GM18505 (cell line): ENCODE measurements around the gene MYH9.

ENCODE experiments used
- ATAC-seq: cut with Tn5 transposase; IDR thresholded peaks from one replicate; pipeline ENCODE4 v1.9.1; 2021; ENCODE audit not compliant: unreplicated experiment
- POLR2A ChIP-seq: IDR thresholded peaks from 4 replicates; pipeline ENCODE4 v1.6.1; 2011; ENCODE audit warnings: borderline replicate concordance; ENCODE audit not compliant: insufficient read depth, insufficient read length; ENCODE audit errors: extremely low read depth

MYH9 gene

GRCh38 chr22:36237462-36238372 lies 150.1 kb downstream of the MYH9 start:
- no peak for TF ChIP-seq POLR2A
- ATAC-seq: no peak

- no peak for TF ChIP-seq POLR2A
- ATAC-seq: no peak
Measured at GRCh38 chr22:36236388-36237319, 151.1 kb downstream of the MYH9 start.

GRCh38 chr22:36235585-36235984 lies 152.2 kb downstream of the MYH9 start:
- no peak for ATAC-seq
- TF ChIP-seq POLR2A: no peak

- no peak for ATAC-seq
- no peak for TF ChIP-seq POLR2A
Measured at GRCh38 chr22:36234919-36235318, 152.8 kb downstream of the MYH9 start.

GRCh38 chr22:36234213-36234612 lies 153.6 kb downstream of the MYH9 start:
- no peak for ATAC-seq
- no peak for TF ChIP-seq POLR2A

GRCh38 chr22:36233796-36234195 lies 154.0 kb downstream of the MYH9 start:
- TF ChIP-seq POLR2A: no peak
- no peak for ATAC-seq

GRCh38 chr22:36232715-36233401 lies 154.9 kb downstream of the MYH9 start:
- no peak for TF ChIP-seq POLR2A
- no peak for ATAC-seq
